Thyroid gland (tissue), 4 donors: ENCODE data around the gene UBE2D3.

Experiments used
- CTCF ChIP-seq, 6 experiments: fragments of 200-600 bp in 3 of 6; fragments of 450-650 bp in 3 of 6; sonication (generic) in 3 of 6; IDR thresholded peaks; one replicate each; pipeline ENCODE4 v1.5.1; 2016 to 2019; ENCODE audit warnings: antibody characterized with exemption in 6 of 6, mild to moderate bottlenecking in 2 of 6, inconsistent platforms in 1 of 6, moderate library complexity in 1 of 6
- POLR2A ChIP-seq, 2 donors: fragments of 450-650 bp; IDR thresholded peaks; one replicate each; pipeline ENCODE4 v1.6.1; 2017; ENCODE audit warnings: antibody characterized with exemption in 2 of 2, mild to moderate bottlenecking in 2 of 2, moderate library complexity in 1 of 2

DNA sequence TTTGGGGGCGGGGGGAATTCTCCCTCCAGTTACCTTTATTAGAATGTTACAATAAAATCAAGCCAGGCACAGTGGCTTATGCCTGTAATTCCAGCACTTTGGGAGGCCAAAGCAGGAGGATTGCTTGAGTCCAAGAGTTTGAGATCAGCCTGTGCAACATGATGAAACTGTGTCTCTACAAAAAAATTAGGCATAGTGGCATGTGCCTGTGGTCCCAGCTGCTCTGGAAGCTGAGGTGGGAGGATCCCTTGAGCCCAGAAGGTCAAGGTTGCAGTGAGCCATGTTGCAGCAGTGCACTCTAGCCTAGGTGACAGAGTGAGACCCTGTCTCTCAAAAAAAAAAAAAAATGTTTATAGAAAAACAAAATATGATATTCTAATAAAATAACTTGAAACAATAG lies 5.3 kb upstream of the UBE2D3 start:
- TF ChIP-seq CTCF (IDR thresholded peaks at IDR 0.05) (no peak), POLR2A (IDR thresholded peaks at IDR 0.05) (no peak)
